K562 (cell line): Measurements from ENCODE around the gene SBNO1. TPM values are rescaled to one million over a fixed set of nuclear protein-coding genes. Genes with fewer than 3 reads are reported as not detected.
A peak's percentile ranks its signal among the peaks of the same experiment; 100 is the strongest.

Experiments used
- CAMTA2 ChIP-seq: fragments of 250-450 bp; sonication (Bioruptor Pico); conservative IDR thresholded peaks from 2 replicates; pipeline ENCODE4 v1.5.1; 2022
- CREB3 ChIP-seq: fragments of 450-650 bp; conservative IDR thresholded peaks from 2 replicates; pipeline ENCODE4 v1.6.1; 2016; ENCODE audit warnings: missing genetic modification characterization, low read depth, mild to moderate bottlenecking, missing compliant biosample characterization, moderate library complexity
- EP300 ChIP-seq: IDR thresholded peaks from 2 replicates; pipeline ENCODE4 v1.6.1; 2012; ENCODE audit warnings: low read length, improper control_type of control experiment
- GATAD2A ChIP-seq: fragments of 450-650 bp; IDR thresholded peaks from 2 replicates; pipeline ENCODE4 v1.6.1; 2017
- HMBOX1 ChIP-seq: sonication (generic); IDR thresholded peaks from 2 replicates; pipeline ENCODE4 v1.6.1; 2016
- KDM1A ChIP-seq, 2 experiments: fragments of 450-650 bp; IDR thresholded peaks; 2 replicates each; pipeline ENCODE4 v1.6.1; 2016; ENCODE audit warnings: mild to moderate bottlenecking in 2 of 2
- MAZ ChIP-seq, 2 experiments: fragments of 450-650 bp in 1 of 2; sonication (generic) in 1 of 2; formaldehyde crosslinking; IDR thresholded peaks in 1 of 2; conservative IDR thresholded peaks in 1 of 2; 2 replicates each; pipeline versions ENCODE4 v1.4.0 to v1.5.0; 2020; ENCODE audit warnings: mild to moderate bottlenecking in 1 of 2, missing genetic modification reagents in 1 of 2
- MLX ChIP-seq, 2 experiments: fragments of 450-650 bp in 1 of 2; sonication (generic) in 1 of 2; formaldehyde crosslinking; conservative IDR thresholded peaks; 2 replicates each; pipeline versions ENCODE4 v1.4.0 to v1.8.1; 2020 to 2022; ENCODE audit warnings: mild to moderate bottlenecking in 1 of 2, missing genetic modification reagents in 1 of 2
- MTF1 ChIP-seq: fragments of 250-450 bp; sonication (Bioruptor Pico); IDR thresholded peaks from 2 replicates; pipeline ENCODE4 v1.9.0; 2021; ENCODE audit warnings: moderate library complexity, mild to moderate bottlenecking, inconsistent platforms, borderline replicate concordance
- NONO ChIP-seq, 2 experiments: fragments of 200-400 bp in 1 of 2; fragments of 450-650 bp in 1 of 2; formaldehyde crosslinking in 1 of 2; IDR thresholded peaks; 2 replicates each; pipeline ENCODE4 v1.6.1; 2017; ENCODE audit warnings: low read depth in 2 of 2, mild to moderate bottlenecking in 2 of 2, moderate library complexity in 2 of 2, low read length in 1 of 2
- NR4A1 ChIP-seq, 2 experiments: fragments of 250-450 bp in 1 of 2; fragments of 450-650 bp in 1 of 2; sonication (Bioruptor Pico) in 1 of 2; IDR thresholded peaks; 2 replicates each; pipeline versions ENCODE4 v1.4.0 to v1.6.1; 2016 to 2020; ENCODE audit warnings: mild to moderate bottlenecking in 2 of 2, missing compliant biosample characterization in 1 of 2, missing genetic modification characterization in 1 of 2, moderate library complexity in 1 of 2
- RBM34 ChIP-seq: fragments of 200-400 bp; formaldehyde crosslinking; IDR thresholded peaks from 2 replicates; pipeline ENCODE4 v1.6.1; 2018; ENCODE audit warnings: low read length, borderline replicate concordance; ENCODE audit not compliant: insufficient read depth
- TBP ChIP-seq: optimal IDR thresholded peaks from 2 replicates; pipeline ENCODE3; 2011; ENCODE audit warnings: low read depth, low read length, improper control_type of control experiment
- THAP7 ChIP-seq: fragments of 250-450 bp; sonication (Bioruptor Pico); IDR thresholded peaks from 2 replicates; pipeline ENCODE4 v1.5.0; 2021
- ZBTB33 ChIP-seq: sonication (generic); formaldehyde crosslinking; IDR thresholded peaks from 2 replicates; pipeline ENCODE4 v1.8.1; 2023; ENCODE audit warnings: mild to moderate bottlenecking, missing genetic modification reagents
- ZC3H11A ChIP-seq: IDR thresholded peaks from 2 replicates; pipeline ENCODE4 v1.6.1; 2012; ENCODE audit warnings: low read depth, low read length, improper control_type of control experiment
- ZNF431 ChIP-seq: sonication (generic); formaldehyde crosslinking; IDR thresholded peaks from 2 replicates; pipeline ENCODE4 v1.8.0; 2022; ENCODE audit warnings: mild to moderate bottlenecking, missing genetic modification reagents
- ZNF655 ChIP-seq: fragments of 250-450 bp; sonication (Bioruptor Pico); IDR thresholded peaks from 2 replicates; pipeline ENCODE4 v1.5.0; 2021
- ZNF740 ChIP-seq, 3 experiments: fragments of 200-800 bp in 1 of 3; sonication (Bioruptor generic) in 1 of 3; sonication (generic) in 1 of 3; formaldehyde crosslinking in 1 of 3; IDR thresholded peaks; 2 replicates each; pipeline versions ENCODE4 v1.6.1 to v1.8.0; 2016 to 2022; ENCODE audit warnings: mild to moderate bottlenecking in 2 of 3, missing compliant biosample characterization in 2 of 3, missing genetic modification characterization in 2 of 3, missing genetic modification reagents in 1 of 3
- polyA plus RNA-seq, 8 experiments: library from polyadenylated mRNA; depleted of rRNA in 4 of 8; stranded (reverse) in 5 of 8; unstranded in 3 of 8; fragments of >200 nt; fragmentation: Nextera tagmentation in 2 of 8; fragmentation: Illumina TruSeq in 1 of 8; extraction: Ambion mirVana in 2 of 8; extraction: Trizol in 1 of 8; gene quantifications; 2 replicates each; pipeline versions ENCODE4 v1.2.1 to v1.2.3, GENCODE V29; 2011 to 2014; ENCODE audit warnings: inconsistent platforms in 1 of 8, missing spikeins in 1 of 8
- total RNA-seq, 7 experiments: library from RNA; depleted of rRNA in 6 of 7; stranded (reverse); fragments of >200 nt in 6 of 7; fragmentation: Illumina TruSeq in 2 of 7; extraction: Trizol in 2 of 7; gene quantifications; 2 replicates each; pipeline versions ENCODE4 v1.2.1 to v1.2.3, GENCODE V29; 2011 to 2021; ENCODE audit warnings: low replicate concordance in 1 of 7

Gene SBNO1
- total and polyA plus RNA-seq, 9 of the 15 experiments (the other 6 are each of a cell fraction or from before 2014, with no cell fraction given), result 14.9 to 77.1 (median 35.9) TPM

GRCh38 chr12:123364532-123365024 is at the start of gene SBNO1 (continued):
- TF ChIP-seq NR4A1 (CRISPR knock-in tag; IDR thresholded peaks at IDR 0.05), result no peak
- TF ChIP-seq NR4A1 (tag; IDR thresholded peaks at IDR 0.05), result 0 out of 2 replicates have a peak, but pooled peaks have one; percentile 45
- TF ChIP-seq GATAD2A, result no peak
- no peak for TF ChIP-seq MTF1 (CRISPR knock-in tag)
- no peak for TF ChIP-seq MLX (CRISPR knock-in tag; conservative IDR thresholded peaks at IDR 0.05)
- no peak for TF ChIP-seq CAMTA2 (CRISPR knock-in tag)
- TF ChIP-seq TBP, result peak; percentile 90
- no peak for TF ChIP-seq CREB3 (tag)
- TF ChIP-seq HMBOX1, result no peak
- peak; percentile 88 to 91 for TF ChIP-seq MAZ (CRISPR knock-in tag; conservative IDR thresholded peaks at IDR 0.05 in 1 of 2, IDR thresholded peaks at IDR 0.05 in 1 of 2)
- TF ChIP-seq KDM1A (IDR thresholded peaks at IDR 0.05), result no peak
- TF ChIP-seq NONO (IDR thresholded peaks at IDR 0.05; ENCODE audit: low read depth in 2 of 2, low read length in 1 of 2), result 0 out of 4 replicates have a peak, but pooled peaks of 1 of the 2 experiments have one; percentile 10
- no peak for TF ChIP-seq THAP7 (CRISPR knock-in tag)
- TF ChIP-seq ZC3H11A, result no peak
- peak; percentile 5; the same call in 1 of the 2 replicates for TF ChIP-seq EP300
- TF ChIP-seq ZNF431 (CRISPR knock-in tag), result no peak
- TF ChIP-seq RBM34, result no peak
- no peak for TF ChIP-seq ZNF655 (CRISPR knock-in tag)
- TF ChIP-seq ZBTB33 (CRISPR knock-in tag), result no peak
- TF ChIP-seq ZNF740 (CRISPR knock-in tag; IDR thresholded peaks at IDR 0.05), result no peak
- TF ChIP-seq ZNF740 (tag; IDR thresholded peaks at IDR 0.05), result peak in 1 of 2 experiments; percentile 97; a peak in 1 of 4 replicates
